ENCODE results near the gene TMEM245.
A peak's percentile ranks its signal among the peaks of the same experiment; 100 is the strongest.

TMEM245 gene

DNA sequence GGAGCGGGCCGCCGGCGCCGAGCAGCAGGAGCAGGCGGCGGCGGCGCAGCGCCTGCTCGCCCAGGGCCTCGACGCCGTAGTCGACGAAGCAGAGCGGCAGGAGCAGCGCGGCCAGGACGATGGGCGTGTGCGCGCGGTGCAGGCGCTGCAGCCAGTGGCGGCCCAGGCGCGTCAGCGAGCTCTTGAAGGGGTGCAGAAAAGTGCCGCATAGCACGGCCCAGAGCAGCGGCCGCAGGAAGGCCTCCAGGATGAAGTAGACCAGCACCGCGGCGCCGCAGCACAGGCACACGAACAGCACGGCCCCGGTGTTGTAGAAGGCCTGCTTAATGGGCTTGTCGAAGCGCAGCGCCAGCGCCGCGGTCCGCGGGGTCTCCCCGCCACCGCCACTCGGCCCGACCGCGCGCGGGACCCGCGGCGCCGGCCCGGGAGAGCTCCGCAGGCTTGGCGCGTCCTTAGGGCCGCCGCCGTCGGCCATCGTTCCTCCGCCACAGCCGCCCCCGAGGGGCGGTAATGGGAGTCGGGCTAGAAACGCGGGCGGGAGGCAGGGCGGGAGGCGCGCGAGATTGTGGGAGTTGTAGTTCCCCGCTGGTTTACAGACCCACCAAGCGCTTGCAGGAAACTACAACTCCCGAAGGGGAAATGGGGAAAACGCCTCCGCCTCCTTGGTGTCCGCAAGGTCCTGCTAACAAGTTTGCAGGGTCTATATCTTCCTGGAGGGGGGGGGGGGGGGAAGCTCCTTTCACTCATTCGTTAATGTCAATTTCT, at the start of gene TMEM245:
Gene TMEM245, minus strand, starts transcription at position 509 of the 765 bp plus-strand sequence. Its CDS starts 34 bp downstream, at position 475.
- peak; percentile 93 for DNase-seq

- DNase-seq = no peak
Observed at GRCh38 chr9:109168170-109168569, 48.4 kb upstream of the TMEM245 start.

GRCh38 chr9:109167716-109168115, 48.0 kb upstream of the TMEM245 start:
- DNase-seq = no peak

GRCh38 chr9:109166771-109167601, 47.2 kb upstream of the TMEM245 start, which contains the start of gene FRRS1L:
Gene FRRS1L, minus strand, starts transcription at chr9:109167249. Its CDS starts 111 bp downstream, at chr9:109167138.
- DNase-seq = no peak

- no peak for DNase-seq
Observed at GRCh38 chr9:109166171-109166770, 46.5 kb upstream of the TMEM245 start.

- no peak for DNase-seq
Observed at GRCh38 chr9:109164042-109164441, 44.3 kb upstream of the TMEM245 start.

- no peak for DNase-seq
Observed at GRCh38 chr9:109163194-109163593, 43.4 kb upstream of the TMEM245 start.

- DNase-seq = no peak
Observed at GRCh38 chr9:109162677-109163076, 42.9 kb upstream of the TMEM245 start.

GRCh38 chr9:109161471-109161870, 41.7 kb upstream of the TMEM245 start:
- no peak for DNase-seq

DNA sequence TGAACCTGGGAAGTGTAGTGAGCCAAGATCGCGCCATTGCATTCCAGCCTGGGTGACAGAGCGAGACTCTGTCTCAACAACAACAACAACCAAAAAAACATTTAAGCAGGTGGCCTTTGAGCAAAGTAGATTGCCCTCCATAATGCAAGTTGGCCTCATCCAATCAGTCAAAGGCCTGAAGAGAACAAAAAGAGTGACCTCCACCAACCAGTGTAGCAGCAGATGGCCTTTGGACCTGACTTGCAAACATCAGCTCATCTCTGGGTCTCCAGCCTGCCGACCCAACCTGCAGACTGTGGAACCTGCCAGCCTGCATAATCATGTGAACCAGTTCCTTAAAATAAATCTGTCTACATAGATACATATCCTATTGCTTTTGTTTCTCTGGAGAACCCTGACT, 39.8 kb upstream of the TMEM245 start:
- no peak for DNase-seq

GRCh38 chr9:109158651-109159050, 38.9 kb upstream of the TMEM245 start:
- DNase-seq = no peak

DNA sequence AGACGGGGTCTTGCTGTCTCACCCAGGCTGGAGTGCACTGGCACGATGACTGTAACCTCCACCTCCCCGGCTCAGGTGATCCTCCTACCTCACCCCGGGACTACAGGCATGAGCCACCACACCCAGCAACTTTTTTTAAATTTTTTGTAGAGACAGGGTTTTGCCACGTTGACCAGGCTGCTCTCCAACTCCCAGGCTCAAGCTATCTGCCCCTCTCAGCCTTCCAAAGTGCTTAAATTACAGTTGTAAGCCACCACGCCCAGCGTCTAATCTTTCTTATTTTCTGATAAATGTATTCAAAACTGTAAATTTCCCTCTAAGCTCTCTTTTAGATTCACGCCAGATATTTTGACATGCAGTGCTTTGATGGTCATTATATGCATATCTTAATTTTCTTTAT, 37.0 kb upstream of the TMEM245 start:
- no peak for DNase-seq

GRCh38 chr9:109150925-109151545, 31.3 kb upstream of the TMEM245 start:
- DNase-seq = no peak

DNA sequence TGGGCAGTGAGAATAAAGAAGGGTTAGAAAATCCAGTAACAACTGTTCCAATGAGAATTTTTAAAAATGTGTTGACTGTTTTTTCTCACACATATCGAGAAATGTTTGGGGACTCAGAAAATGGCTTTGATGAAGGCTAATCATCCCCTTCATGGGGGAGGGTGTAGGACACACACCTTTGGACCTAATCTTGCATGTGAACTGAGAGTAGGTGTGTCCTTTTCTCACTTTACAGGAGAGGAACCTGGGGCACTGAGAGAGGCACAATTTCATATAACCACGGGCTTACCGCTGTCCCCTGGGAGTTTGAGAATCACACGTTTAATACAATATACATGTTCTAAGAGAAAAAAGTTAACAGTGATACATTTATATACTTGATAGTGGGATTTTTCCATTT, 30.0 kb upstream of the TMEM245 start:
- no peak for DNase-seq

DNA sequence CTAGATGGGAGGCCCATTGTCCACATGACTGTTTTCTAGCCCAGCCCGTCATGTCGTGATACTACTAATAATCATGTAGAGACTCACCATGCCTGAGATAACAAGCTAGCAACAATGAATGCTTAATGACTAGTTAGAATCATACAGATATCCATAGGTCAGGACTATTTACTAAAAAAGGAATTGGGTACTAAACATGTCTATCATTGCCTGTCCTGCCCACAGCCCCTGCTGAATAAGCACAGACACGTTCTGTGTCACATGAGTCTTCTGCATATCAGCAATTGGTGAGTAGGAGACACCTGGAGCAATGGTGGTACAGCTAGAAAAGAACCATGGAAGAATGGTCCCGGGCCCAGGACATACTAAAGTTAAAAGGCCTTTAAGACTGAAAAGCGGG, 29.3 kb upstream of the TMEM245 start:
- no peak for DNase-seq

DNA sequence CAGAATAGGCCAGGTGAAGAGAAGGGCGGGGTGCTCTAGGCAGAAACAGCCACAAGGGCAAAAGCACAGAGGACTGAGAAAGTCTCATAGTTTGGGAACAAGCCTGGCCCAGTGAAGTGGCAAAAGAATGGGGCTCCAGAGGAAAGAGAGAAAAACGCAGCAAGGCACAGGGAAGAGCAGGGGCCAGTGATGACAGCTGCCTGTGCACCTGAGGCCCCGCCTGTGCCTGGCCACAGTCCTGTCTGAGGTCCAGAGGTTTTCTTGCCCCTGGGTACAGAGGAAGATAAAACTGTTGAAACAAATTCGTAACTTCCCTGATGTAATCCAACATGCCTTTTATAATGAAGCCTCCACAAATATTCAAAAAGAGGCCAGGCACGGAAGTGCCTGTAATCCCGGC, 25.3 kb upstream of the TMEM245 start:
- DNase-seq = no peak

GRCh38 chr9:109143881-109144562, 24.3 kb upstream of the TMEM245 start:
- no peak for DNase-seq

DNA sequence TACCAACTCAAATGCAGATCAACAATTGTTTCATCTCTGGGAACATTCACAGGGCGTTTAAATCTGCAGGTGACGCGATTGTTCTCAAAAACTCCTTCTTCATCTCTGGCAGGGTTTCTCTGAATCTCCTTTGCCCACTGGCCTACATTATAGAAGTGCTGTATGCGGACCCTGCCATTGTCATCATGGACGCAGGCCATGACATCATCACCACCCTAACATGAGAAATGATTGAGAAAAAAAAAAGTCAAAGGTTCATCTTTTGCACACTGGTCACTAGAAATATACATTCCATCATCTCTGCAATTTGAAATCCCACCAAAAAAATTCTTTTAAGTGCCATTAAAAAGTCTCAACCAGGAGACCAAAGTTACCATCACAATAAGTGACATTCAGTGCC, 21.6 kb upstream of the TMEM245 start:
- no peak for DNase-seq

- no peak for DNase-seq
Observed at GRCh38 chr9:109139851-109140250, 20.1 kb upstream of the TMEM245 start.

- no peak for DNase-seq
Observed at GRCh38 chr9:109138421-109138820, 18.7 kb upstream of the TMEM245 start.

DNA sequence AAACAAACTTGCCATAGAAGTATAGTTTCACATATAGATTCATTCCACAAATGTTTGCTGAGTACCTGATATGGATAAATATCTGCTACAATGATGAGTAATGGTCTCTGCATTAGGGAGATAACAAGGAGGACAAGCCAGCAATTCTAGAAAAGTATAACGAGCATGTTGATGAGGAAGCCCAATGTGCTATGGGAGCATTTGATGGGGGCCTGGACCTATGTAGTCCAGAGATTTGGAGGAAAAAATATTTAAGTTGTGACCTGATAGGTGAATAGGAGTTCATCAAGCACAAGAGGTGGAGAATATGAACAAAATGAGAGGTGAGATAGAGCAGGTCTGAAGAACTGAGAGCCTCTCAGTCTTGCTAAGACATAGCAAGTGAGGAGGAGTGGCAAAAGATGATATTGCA, 14.4 kb upstream of the TMEM245 start:
- no peak for DNase-seq

DNA sequence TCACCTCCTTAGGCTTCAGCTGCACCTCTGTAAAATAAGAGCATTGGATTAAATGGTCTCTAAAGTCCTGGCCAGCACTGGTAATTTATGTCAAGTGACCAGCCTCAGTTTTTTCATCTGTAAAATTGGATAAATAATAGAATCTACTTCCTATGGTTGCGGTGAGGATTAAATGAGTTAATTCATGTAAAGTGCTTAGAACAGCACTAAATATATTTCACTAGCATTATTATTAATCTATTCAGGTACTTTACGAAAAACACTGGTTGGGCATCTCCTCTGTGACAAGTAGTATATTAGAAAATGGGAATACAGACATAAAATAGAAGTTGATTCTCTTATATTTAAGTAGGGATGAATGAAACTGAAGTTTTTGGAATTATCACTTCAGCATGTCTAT, 13.8 kb upstream of the TMEM245 start:
- no peak for DNase-seq

Data from activated CD8-positive, alpha-beta memory T cell treated with anti-CD3 and anti-CD28 coated beads, Interleukin-2, amount 50 U/mL, for 4 hours (primary cell).